SK-N-SH (cell line): ENCODE data around the gene INTS1. TPM values are rescaled to one million over a fixed set of nuclear protein-coding genes. Genes with fewer than 3 reads are reported as not detected.

Experiments
- CTCF ChIA-PET: fragments of 300-600, 350-600 bp; formaldehyde crosslinking; extraction: SDS; loops from one replicate; lab custom pipeline; 2021; lab: Yijun Ruan, JAX
- POLR2A ChIA-PET: fragments of 350-600 bp; sonication (Branson Sonifier 250); formaldehyde crosslinking; extraction: SDS; loops from one replicate; lab custom pipeline; 2020; ENCODE audit warnings: antibody characterized with exemption, inconsistent platforms; lab: Yijun Ruan, JAX
- DNase-seq: peaks from one replicate; pipeline ENCODE4 v3.0.0; 2012
- H2AFZ ChIP-seq: fragments of 200-600 bp; sonication (generic); 2 replicates; pipeline ENCODE4 v1.8.1; 2016; ENCODE audit warnings: antibody characterized with exemption, mild to moderate bottlenecking, low read depth
- H3F3A ChIP-seq: fragments of 200-600 bp; sonication (generic); replicated peaks from 2 replicates; pipeline ENCODE3; 2016; ENCODE audit warnings: antibody characterized with exemption, mild to moderate bottlenecking; ENCODE audit not compliant: insufficient read depth
- H3K27ac ChIP-seq, 2 experiments: fragments of 200-500 bp in 1 of 2; fragments of 200-600 bp in 1 of 2; sonication (Bioruptor generic) in 1 of 2; sonication (generic), shearing (Covaris generic) in 1 of 2; 2 replicates each; pipeline versions ENCODE4 v1.5.1 to v1.6.1; 2014 to 2016; ENCODE audit warnings: low read depth in 2 of 2, inconsistent platforms in 1 of 2, low read length in 1 of 2, mild to moderate bottlenecking in 1 of 2, mixed read lengths in 1 of 2
- H3K27me3 ChIP-seq: fragments of 200-600 bp; sonication (generic), shearing (Covaris generic); 2 replicates; pipeline ENCODE4 v1.6.1; 2016; ENCODE audit warnings: mixed run types; ENCODE audit not compliant: insufficient read depth
- H3K36me3 ChIP-seq, 2 experiments: fragments of 200-500 bp in 1 of 2; fragments of 200-600 bp in 1 of 2; sonication (Bioruptor generic) in 1 of 2; sonication (generic) in 1 of 2; replicated peaks in 1 of 2; 2 replicates each; pipeline versions ENCODE3 to v1.5.1; 2014 to 2016; ENCODE audit warnings: low read length in 1 of 2, mild to moderate bottlenecking in 1 of 2; ENCODE audit not compliant: insufficient read depth in 2 of 2, control insufficient read depth in 1 of 2
- H3K4me1 ChIP-seq, 2 experiments: fragments of 200-500 bp in 1 of 2; fragments of 200-600 bp in 1 of 2; sonication (Bioruptor generic) in 1 of 2; sonication (generic), shearing (Covaris generic) in 1 of 2; 2 replicates each; pipeline versions ENCODE4 v1.5.1 to v1.6.1; 2014 to 2016; ENCODE audit warnings: low read depth in 1 of 2, low read length in 1 of 2, mixed run types in 1 of 2; ENCODE audit not compliant: insufficient read depth in 2 of 2, control insufficient read depth in 1 of 2
- H3K4me2 ChIP-seq: fragments of 200-600 bp; sonication (generic), shearing (Covaris generic); 2 replicates; pipeline ENCODE4 v1.6.1; 2017; ENCODE audit warnings: mixed run types
- H3K4me3 ChIP-seq, 2 experiments: fragments of 200-500 bp in 1 of 2; fragments of 200-600 bp in 1 of 2; sonication (Bioruptor generic) in 1 of 2; sonication (generic), shearing (Covaris generic) in 1 of 2; 2 replicates each; pipeline versions ENCODE4 v1.5.1 to v1.8.1; 2014 to 2016; ENCODE audit warnings: low read depth in 2 of 2, inconsistent platforms in 1 of 2, low read length in 1 of 2, mild to moderate bottlenecking in 1 of 2, mixed read lengths in 1 of 2, moderate library complexity in 1 of 2
- H3K79me2 ChIP-seq: fragments of 200-600 bp; sonication (generic); 2 replicates; pipeline ENCODE4 v1.8.1; 2017; ENCODE audit warnings: mild to moderate bottlenecking; ENCODE audit not compliant: insufficient read depth
- H3K9ac ChIP-seq: fragments of 200-600 bp; sonication (generic); 2 replicates; pipeline ENCODE4 v1.6.1; 2017; ENCODE audit warnings: mixed run types
- H3K9me2 ChIP-seq: fragments of 200-600 bp; sonication (generic); 2 replicates; pipeline ENCODE4 v1.6.1; 2017; ENCODE audit warnings: mixed run types
- H3K9me3 ChIP-seq: fragments of 200-600 bp; sonication (generic); 2 replicates; pipeline ENCODE4 v1.6.1; 2017; ENCODE audit warnings: mixed run types, mild to moderate bottlenecking, moderate library complexity
- H4K20me1 ChIP-seq: fragments of 200-600 bp; sonication (generic); 2 replicates; pipeline ENCODE4 v1.6.1; 2017; ENCODE audit warnings: mild to moderate bottlenecking, mixed run types; ENCODE audit not compliant: insufficient read depth
- CHD2 ChIP-seq: fragments of 150-350 bp; IDR thresholded peaks from 2 replicates; pipeline ENCODE4 v1.6.1; 2018; ENCODE audit warnings: low read length; ENCODE audit not compliant: partially characterized antibody
- EP300 ChIP-seq, 2 experiments: IDR thresholded peaks; 2 replicates each; pipeline versions ENCODE4 v1.4.0 to v1.6.1; 2012; ENCODE audit warnings: borderline replicate concordance in 1 of 2, low read depth in 1 of 2, low read length in 1 of 2
- EZH2phosphoT487 ChIP-seq: fragments of 200-600 bp; sonication (generic); IDR thresholded peaks from 2 replicates; pipeline ENCODE4 v1.6.1; 2017; ENCODE audit warnings: low read depth, mixed run types, mild to moderate bottlenecking, antibody characterized with exemption, moderate library complexity, borderline replicate concordance
- FOSL2 ChIP-seq: IDR thresholded peaks from 2 replicates; pipeline ENCODE4 v1.4.0; 2012; ENCODE audit warnings: low read depth, mild to moderate bottlenecking, moderate library complexity, borderline replicate concordance
- FOXM1 ChIP-seq: IDR thresholded peaks from 2 replicates; pipeline ENCODE4 v1.4.0; 2012; ENCODE audit warnings: low read depth, mild to moderate bottlenecking
- GATA2 ChIP-seq: sonication (generic); formaldehyde crosslinking; IDR thresholded peaks from 2 replicates; pipeline ENCODE4 v1.5.0; 2020; ENCODE audit warnings: mild to moderate bottlenecking, missing genetic modification reagents
- IRF3 ChIP-seq: fragments of 150-350 bp; IDR thresholded peaks from 2 replicates; pipeline ENCODE4 v1.6.1; 2016; ENCODE audit warnings: mild to moderate bottlenecking, low read depth, low read length
- JUND ChIP-seq: IDR thresholded peaks from 2 replicates; pipeline ENCODE4 v1.4.0; 2012
- MAX ChIP-seq: IDR thresholded peaks from 2 replicates; pipeline ENCODE4 v1.4.0; 2012; ENCODE audit warnings: low read depth
- MEF2A ChIP-seq: IDR thresholded peaks from 2 replicates; pipeline ENCODE4 v1.4.0; 2012; ENCODE audit warnings: low read depth, borderline replicate concordance
- MXI1 ChIP-seq: IDR thresholded peaks from 2 replicates; pipeline ENCODE4 v1.6.1; 2012; ENCODE audit warnings: mild to moderate bottlenecking, low read depth, low read length, improper control_type of control experiment
- NRF1 ChIP-seq: IDR thresholded peaks from 2 replicates; pipeline ENCODE4 v1.6.1; 2012; ENCODE audit warnings: low read depth, mild to moderate bottlenecking, low read length
- PBX3 ChIP-seq: IDR thresholded peaks from 2 replicates; pipeline ENCODE4; 2012
- POLR2AphosphoS5 ChIP-seq: IDR thresholded peaks from 2 replicates; pipeline ENCODE4 v1.6.1; 2012; ENCODE audit warnings: low read depth, low read length
- RAD21 ChIP-seq: IDR thresholded peaks from 2 replicates; pipeline ENCODE4 v1.6.1; 2012; ENCODE audit warnings: mild to moderate bottlenecking, low read length
- REST ChIP-seq: IDR thresholded peaks from 2 replicates; pipeline ENCODE4 v1.6.1; 2012; ENCODE audit warnings: mild to moderate bottlenecking, low read depth, low read length, moderate library complexity
- RFX5 ChIP-seq: IDR thresholded peaks from 2 replicates; pipeline ENCODE4 v1.6.1; 2012; ENCODE audit warnings: mild to moderate bottlenecking, improper control_type of control experiment, low read length
- RXRA ChIP-seq: IDR thresholded peaks from 2 replicates; pipeline ENCODE4 v1.4.0; 2012; ENCODE audit warnings: low read depth, mild to moderate bottlenecking, borderline replicate concordance
- SMC3 ChIP-seq: IDR thresholded peaks from 2 replicates; pipeline ENCODE4 v1.6.1; 2012; ENCODE audit warnings: low read depth, low read length, improper control_type of control experiment
- TAF1 ChIP-seq: IDR thresholded peaks from 2 replicates; pipeline ENCODE4 v1.6.1; 2012; ENCODE audit warnings: low read depth, mild to moderate bottlenecking, low read length, moderate library complexity, borderline replicate concordance
- TEAD4 ChIP-seq: IDR thresholded peaks from 2 replicates; pipeline ENCODE4 v1.4.0; 2012; ENCODE audit warnings: mild to moderate bottlenecking, borderline replicate concordance; ENCODE audit not compliant: insufficient read depth
- USF1 ChIP-seq: IDR thresholded peaks from 2 replicates; pipeline ENCODE4 v1.4.0; 2012; ENCODE audit warnings: low read depth, borderline replicate concordance
- YY1 ChIP-seq: IDR thresholded peaks from 2 replicates; pipeline ENCODE4 v1.4.0; 2012; ENCODE audit warnings: low read depth, mild to moderate bottlenecking
- WGBS: methylation state at CpG from one replicate; pipeline ENCODE4 v1.1.6; 2017; ENCODE audit warnings: low lambda C conversion rate; 5-methylcytosine and 5-hydroxymethylcytosine counted together
- polyA plus RNA-seq, 3 experiments: library from polyadenylated mRNA; depleted of rRNA; stranded (reverse); fragments of >200 nt; gene quantifications; 2 replicates each; pipeline ENCODE4 v1.2.3, GENCODE V29; 2012

Gene INTS1
- polyA plus RNA-seq, 1 of the 3 experiments (the other 2 are of a cell fraction): 48.1 TPM

- H3K9me3 ChIP-seq: no peaks in the 10 kb centered on the region
- no peaks in the 10 kb centered on the region for H3K27me3 ChIP-seq
- peaks cover 41 to 54% of the 10 kb centered on the region in 2 experiments; a peak in 3 of 4 replicates for H3K4me1 ChIP-seq
- H3K4me2 ChIP-seq: peak overlapping the region; percentile 100
- H3K79me2 ChIP-seq: peaks cover 82% of the 10 kb centered on the region
- peak overlapping the region; percentile 98 for H3K9ac ChIP-seq
- ChIA-PET CTCF (interaction anchor here (0.9 to 4.0 kb wide), 6 partner anchors 18 to 63 kb away, joined by 3 to 24 read pairs (median 3); partner anchors contain the start of gene TMEM184A), POLR2A (no interaction called here)
- no peaks in the 10 kb centered on the region for H3K9me2 ChIP-seq
- peak overlapping the region; percentile 77 to 100 for H3K27ac ChIP-seq
- no peak overlapping the region for H2AFZ ChIP-seq
- peaks cover 0 to 26% of the 10 kb centered on the region in 2 experiments for H3K36me3 ChIP-seq
- DNase-seq: peak; percentile 87
- H3F3A ChIP-seq: peaks cover 30% of the 10 kb centered on the region
- peak overlapping the region; percentile 51 to 64 for H3K4me3 ChIP-seq
- H4K20me1 ChIP-seq: peaks cover 6% of the 10 kb centered on the region; the same call in 1 of the 2 replicates
- WGBS: 28% methylated on average over 22 of the region's 52 CpGs
- TF ChIP-seq CHD2 (peak; percentile 33), RAD21 (no peak), RXRA (peak; percentile 87; the same call in 1 of the 2 replicates), TEAD4 (peak; percentile 99), PBX3 (peak; percentile 55), MEF2A (no peak), GATA2 (no peak), USF1 (no peak), IRF3 (no peak), EZH2phosphoT487 (no peak), NRF1 (no peak), EP300 (IDR thresholded peaks at IDR 0.05; ENCODE audit: borderline replicate concordance in 1 of 2, low read depth in 1 of 2, low read length in 1 of 2) (peak in 1 of 2 experiments; percentile 90; a peak in 1 of 4 replicates), RFX5 (no peak), TAF1 (0 out of 2 replicates have a peak, but pooled peaks have one; percentile 57), MXI1 (0 out of 2 replicates have a peak, but pooled peaks have one; percentile 27), YY1 (no peak), FOSL2 (peak; percentile 97), SMC3 (no peak), FOXM1 (peak; percentile 45; the same call in 1 of the 2 replicates), POLR2AphosphoS5 (peak; percentile 46; the same call in 1 of the 2 replicates), JUND (peak; percentile 98), MAX (peak; percentile 85), REST (peak; percentile 55; the same call in 1 of the 2 replicates)
These were observed 32.8 kb upstream of the INTS1 start for GRCh38 chr7:1536743-1537534.
